Pancreas (tissue), 10 donors: ENCODE results near the gene BDKRB1. TPM values are rescaled to one million over a fixed set of nuclear protein-coding genes. Genes with fewer than 3 reads are reported as not detected.
A peak's percentile ranks its signal among the peaks of the same experiment; 100 is the strongest.

ENCODE experiments used
- ATAC-seq, 4 donors: fragments of 200-7000 bp; cut with Tn5 transposase; one replicate each; pipeline versions ENCODE4 v1.8.0 to v1.9.1; 2020; ENCODE audit warnings: mild to moderate bottlenecking in 4 of 4, moderate library complexity in 4 of 4
- DNase-seq, 6 donors: peaks; one replicate each; pipeline ENCODE4 v3.0.0-alpha.2; 2020
- FAIRE-seq: peaks from 2 replicates; lab custom pipeline; 2012; peaks lifted over from hg19 to GRCh38; lab: Jason Lieb, UNC
- H3K27ac ChIP-seq, 4 donors: fragments of 200-600 bp; sonication (generic); 1 replicate in 3 of 4; 2 replicates in 1 of 4; pipeline versions ENCODE4 v1.5.0 to v1.8.0; 2020
- H3K27me3 ChIP-seq, 4 donors: fragments of 200-600 bp; one replicate each; pipeline ENCODE4 v1.8.0; 2021
- H3K36me3 ChIP-seq, 3 donors: fragments of 200-600 bp; sonication (generic) in 1 of 3; one replicate each; pipeline versions ENCODE4 v1.5.0 to v1.8.0; 2020 to 2021
- H3K4me1 ChIP-seq, 3 donors: fragments of 200-600 bp; one replicate each; pipeline ENCODE4 v1.8.0; 2021
- H3K4me3 ChIP-seq, 4 donors: fragments of 200-600 bp; sonication (generic) in 2 of 4; one replicate each; pipeline versions ENCODE4 v1.5.0 to v1.8.0; 2020 to 2021
- H3K9me3 ChIP-seq, 4 donors: fragments of 200-600 bp; one replicate each; pipeline ENCODE4 v1.8.0; 2021
- CTCF ChIP-seq, 4 donors: fragments of 200-600 bp; sonication (generic) in 3 of 4; IDR thresholded peaks; one replicate each; pipeline versions ENCODE4 v1.5.0 to v1.8.0; 2021; ENCODE audit warnings: antibody characterized with exemption in 4 of 4
- WGBS, 2 donors: extraction: QIAGEN DNeasy Blood & Tissue Kit; methylation state at CpG; one replicate each; pipeline ENCODE4 v1.1.7; 2013; 5-methylcytosine and 5-hydroxymethylcytosine counted together
- intact Hi-C, 3 donors: fragments of 100-400 bp; cut with DNase I; formaldehyde crosslinking; loops; one replicate each; pipeline versions ENCODE4 v1.11.1 to v1.14.2; 2022
- polyA plus RNA-seq, 2 donors: library from polyadenylated mRNA; stranded (reverse); fragments of 200-250 nt; gene quantifications; one replicate each; pipeline ENCODE4 v1.2.3, GENCODE V29; 2013
- total RNA-seq, 6 donors: library from RNA; stranded (reverse); fragmentation: NEBNext Ultra II Directional in 4 of 6; extraction: Animal tissue kit (Norgen Biotek cat#: 25700) in 4 of 6; gene quantifications; one replicate each; pipeline versions ENCODE4 v1.2.1 to v1.2.4, GENCODE V29; 2021 to 2023
- donor health status: healthy with polysubstance abuse.
- donor health status: DM: no; HTN: no; CAD: no; lungs with moderate emphysema.
- donor health status: DM: no; HTN: no; CAD: no.
- donor health status: control.
- donor health status: control.
- donor health status: Bipolar disorder and iron deficiency.
- donor health status: DM: yes; HTN: yes; CAD: no.
- donor health status: DM: no; HTN: no; CAD: no.
- donor health status: DM: no; HTN: no; CAD: no.
- donor health status: DM: yes; HTN: yes; CAD: no.

BDKRB1 gene
- total and polyA plus RNA-seq, 8 donors = 0.12 to 4.5 (median 0.72) TPM

- no peaks in the 10 kb centered on the region for H3K36me3 ChIP-seq
- no peaks in the 10 kb centered on the region for H3K9me3 ChIP-seq
- ATAC-seq = no peak
- H3K4me1 ChIP-seq = no peaks in the 10 kb centered on the region
- FAIRE-seq = no peak
- WGBS, 2 donors = 69 to 76% methylated on average over 11 of the region's 11 CpGs
- H3K27me3 ChIP-seq = no peaks in the 10 kb centered on the region
- TF ChIP-seq CTCF (IDR thresholded peaks at IDR 0.05) = no peak
- intact Hi-C loops = no loop called here
- no peak for DNase-seq
- no peak overlapping the region for H3K4me3 ChIP-seq
- H3K27ac ChIP-seq = no peak overlapping the region
Observed at GRCh38 chr14:96232506-96232905, 23.5 kb upstream of the BDKRB1 start.

- H3K27ac ChIP-seq = no peak overlapping the region
- FAIRE-seq (no peak), DNase-seq (no peak), ATAC-seq (peak in 1 of 4 donors; percentile 30)
- WGBS, 2 donors = 65 to 82% methylated on average over 3 of the region's 3 CpGs
- no peak overlapping the region for H3K4me3 ChIP-seq
- no peaks in the 10 kb centered on the region for H3K9me3 ChIP-seq
- no peaks in the 10 kb centered on the region for H3K4me1 ChIP-seq
- H3K36me3 ChIP-seq = no peaks in the 10 kb centered on the region
- no peaks in the 10 kb centered on the region for H3K27me3 ChIP-seq
- intact Hi-C loops = no loop called here
- TF ChIP-seq CTCF (IDR thresholded peaks at IDR 0.05) = no peak
Observed at GRCh38 chr14:96233661-96234060, 22.3 kb upstream of the BDKRB1 start.

GRCh38 chr14:96235426-96235825, 20.6 kb upstream of the BDKRB1 start:
- ATAC-seq = no peak
- H3K9me3 ChIP-seq = no peaks in the 10 kb centered on the region
- no peak overlapping the region for H3K27ac ChIP-seq
- no peak for FAIRE-seq
- peaks cover 0 to 3% (median 0%) of the 10 kb centered on the region in 3 donors for H3K36me3 ChIP-seq
- H3K4me1 ChIP-seq = no peaks in the 10 kb centered on the region
- WGBS, 2 donors = 68 to 77% methylated on average over 4 of the region's 4 CpGs
- TF ChIP-seq CTCF (IDR thresholded peaks at IDR 0.05) = no peak
- no peak for DNase-seq
- intact Hi-C loops = no loop called here
- no peak overlapping the region for H3K4me3 ChIP-seq
- no peaks in the 10 kb centered on the region for H3K27me3 ChIP-seq

GRCh38 chr14:96237641-96238040, 18.4 kb upstream of the BDKRB1 start:
- intact Hi-C loops = no loop called here
- Histone ChIP-seq H3K27me3 (no peaks in the 10 kb centered on the region), H3K4me3 (no peak overlapping the region), H3K9me3 (no peaks in the 10 kb centered on the region), H3K36me3 (peaks cover 0 to 15% (median 2%) of the 10 kb centered on the region in 3 donors), H3K4me1 (no peaks in the 10 kb centered on the region), H3K27ac (no peak overlapping the region)
- WGBS, 2 donors = 88 to 92% methylated on average over 2 of the region's 2 CpGs
- DNase-seq = no peak
- no peak for TF ChIP-seq CTCF (IDR thresholded peaks at IDR 0.05)
- no peak for ATAC-seq
- FAIRE-seq = no peak

- H3K36me3 ChIP-seq = peaks cover 0 to 15% (median 2%) of the 10 kb centered on the region in 3 donors
- DNase-seq (no peak), FAIRE-seq (no peak), ATAC-seq (no peak)
- intact Hi-C loops = no loop called here
- WGBS, 2 donors = 57 to 70% methylated on average over 7 of the region's 7 CpGs
- no peaks in the 10 kb centered on the region for H3K4me1 ChIP-seq
- no peaks in the 10 kb centered on the region for H3K9me3 ChIP-seq
- no peak for TF ChIP-seq CTCF (IDR thresholded peaks at IDR 0.05)
- H3K27ac ChIP-seq = no peak overlapping the region
- no peak overlapping the region for H3K4me3 ChIP-seq
- no peaks in the 10 kb centered on the region for H3K27me3 ChIP-seq
Observed at GRCh38 chr14:96238676-96239265, 17.2 kb upstream of the BDKRB1 start.
